Astrocyte (in vitro differentiated cells and primary cell): ENCODE measurements around the gene HOXA11. TPM values are rescaled to one million over a fixed set of nuclear protein-coding genes. Genes with fewer than 3 reads are reported as not detected.

Source experiments
- DNase-seq: peaks from one replicate; pipeline ENCODE4 v3.0.0-alpha.2; 2010; ENCODE audit warnings: low read depth
- FAIRE-seq: peaks from 2 replicates; lab custom pipeline; 2011; peaks lifted over from hg19 to GRCh38; lab: Jason Lieb, UNC
- H2AFZ ChIP-seq: 2 replicates; pipeline ENCODE4 v1.6.0; 2012; ENCODE audit warnings: low read depth, low read length, inconsistent platforms
- H3K27ac ChIP-seq: 2 replicates; pipeline ENCODE4 v1.5.1; 2011; ENCODE audit warnings: low read depth, low read length, inconsistent platforms
- H3K27me3 ChIP-seq: 2 replicates; pipeline ENCODE4 v1.6.0; 2011; ENCODE audit warnings: low read length, inconsistent platforms; ENCODE audit not compliant: insufficient read depth
- H3K36me3 ChIP-seq: 2 replicates; pipeline ENCODE4 v1.5.1; 2011; ENCODE audit warnings: low read length, inconsistent platforms; ENCODE audit not compliant: insufficient read depth
- H3K4me1 ChIP-seq: 2 replicates; pipeline ENCODE4 v1.5.1; 2011; ENCODE audit warnings: low read length, inconsistent platforms; ENCODE audit not compliant: insufficient read depth
- H3K4me2 ChIP-seq: 2 replicates; pipeline ENCODE4 v1.6.0; 2012; ENCODE audit warnings: low read length, inconsistent platforms
- H3K4me3 ChIP-seq: 2 replicates; pipeline ENCODE4 v1.5.1; 2011; ENCODE audit warnings: low read depth, mild to moderate bottlenecking, low read length, inconsistent platforms; ENCODE audit not compliant: insufficient read depth
- H3K79me2 ChIP-seq: 2 replicates; pipeline ENCODE4 v1.6.0; 2012; ENCODE audit warnings: mild to moderate bottlenecking, low read length, inconsistent platforms; ENCODE audit not compliant: insufficient read depth
- H3K9ac ChIP-seq: 2 replicates; pipeline ENCODE4 v1.6.0; 2012; ENCODE audit warnings: mild to moderate bottlenecking, low read length, inconsistent platforms
- H3K9me3 ChIP-seq: 2 replicates; pipeline ENCODE4 v1.5.1; 2012; ENCODE audit warnings: low read depth, mild to moderate bottlenecking, low read length, inconsistent platforms; ENCODE audit not compliant: insufficient read depth
- H4K20me1 ChIP-seq: 2 replicates; pipeline ENCODE4 v1.6.0; 2012; ENCODE audit warnings: low read length, inconsistent platforms; ENCODE audit not compliant: insufficient read depth
- H3K27ac Mint-ChIP-seq: one replicate; pipeline ENCODE4 v1.8.0; 2021; ENCODE audit warnings: mild to moderate bottlenecking, mixed read lengths; ENCODE audit not compliant: unreplicated experiment
- H3K27me3 Mint-ChIP-seq: one replicate; pipeline ENCODE4 v1.8.0; 2021; ENCODE audit warnings: low read depth, mixed read lengths; ENCODE audit not compliant: unreplicated experiment
- H3K36me3 Mint-ChIP-seq: one replicate; pipeline ENCODE4 v1.8.0; 2021; ENCODE audit warnings: low read depth, mixed read lengths; ENCODE audit not compliant: unreplicated experiment
- H3K4me1 Mint-ChIP-seq: one replicate; pipeline ENCODE4 v1.8.0; 2021; ENCODE audit warnings: low read depth, mixed read lengths; ENCODE audit not compliant: unreplicated experiment
- H3K4me3 Mint-ChIP-seq: one replicate; pipeline ENCODE4 v1.8.0; 2021; ENCODE audit warnings: mild to moderate bottlenecking, moderate library complexity, mixed read lengths; ENCODE audit not compliant: unreplicated experiment
- H3K9me3 Mint-ChIP-seq: one replicate; pipeline ENCODE4 v1.8.0; 2021; ENCODE audit warnings: mild to moderate bottlenecking, mixed read lengths; ENCODE audit not compliant: unreplicated experiment
- EZH2 ChIP-seq: IDR thresholded peaks from 2 replicates; pipeline ENCODE4 v1.6.1; 2012; ENCODE audit warnings: mild to moderate bottlenecking, low read length, inconsistent platforms; ENCODE audit not compliant: insufficient read depth
- total RNA-seq: library from RNA; stranded (reverse); gene quantifications from 2 replicates; pipeline ENCODE4 v1.2.1, GENCODE V29; 2021
- TF ChIP-seq, protein P1 (sequence below): IDR thresholded peaks from 2 replicates; pipeline ENCODE4 v1.5.1; 2011; ENCODE audit warnings: low read depth, mild to moderate bottlenecking, inconsistent platforms, low read length, moderate library complexity; ENCODE audit not compliant: insufficient read depth

Gene HOXA11
- total RNA-seq, 1 donor from 2014 or later, result not detected

DNA sequence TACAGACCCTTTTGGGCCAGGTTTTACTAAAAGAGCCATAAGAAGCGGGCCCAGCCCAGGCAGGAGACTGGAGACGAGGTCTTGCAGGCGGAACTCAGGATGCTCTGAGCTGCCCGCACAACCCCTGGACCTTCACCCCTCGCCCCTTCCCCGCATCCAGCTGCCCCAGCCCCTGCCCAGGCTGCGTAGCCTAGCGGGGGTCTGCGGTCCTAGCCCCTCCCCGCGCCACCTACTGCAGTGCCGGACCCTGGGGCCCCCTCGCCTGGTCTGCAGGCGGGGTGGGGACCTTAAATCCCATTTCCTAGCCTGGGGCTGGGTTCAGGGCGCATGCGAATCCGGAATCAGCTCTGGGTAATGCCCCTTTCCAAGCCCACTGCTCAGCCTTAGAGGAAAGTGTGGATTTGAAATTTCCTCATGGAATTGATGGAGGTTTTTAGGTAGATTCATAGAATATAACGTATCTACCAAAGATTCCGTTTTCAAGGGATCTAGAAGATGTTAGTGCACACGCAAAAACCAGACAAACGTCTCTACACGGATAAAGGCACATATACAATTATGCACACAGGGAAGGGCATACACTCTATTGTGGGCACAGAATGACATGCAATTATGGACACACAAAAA lies 32.1 kb downstream of the HOXA11 start:
- Histone ChIP-seq H3K4me2 (no peak overlapping the region), H3K36me3 (no peaks in the 10 kb centered on the region), H3K4me1 (peaks cover 9% of the 10 kb centered on the region), H3K9ac (no peak overlapping the region), H2AFZ (no peak overlapping the region), H3K27ac (no peak overlapping the region), H3K79me2 (no peaks in the 10 kb centered on the region), H4K20me1 (no peaks in the 10 kb centered on the region), H3K27me3 (peaks cover 95% of the 10 kb centered on the region), H3K9me3 (peaks cover 19% of the 10 kb centered on the region), H3K4me3 (no peak overlapping the region)
- FAIRE-seq, result peak; percentile 50
- H3K36me3 Mint-ChIP-seq, result no peaks in the 10 kb centered on the region
- peaks cover 83% of the 10 kb centered on the region for H3K27me3 Mint-ChIP-seq
- H3K4me1 Mint-ChIP-seq, result no peaks in the 10 kb centered on the region
- DNase-seq, result no peak
- TF ChIP-seq EZH2, result no peak
- TF ChIP-seq, protein P1, sequence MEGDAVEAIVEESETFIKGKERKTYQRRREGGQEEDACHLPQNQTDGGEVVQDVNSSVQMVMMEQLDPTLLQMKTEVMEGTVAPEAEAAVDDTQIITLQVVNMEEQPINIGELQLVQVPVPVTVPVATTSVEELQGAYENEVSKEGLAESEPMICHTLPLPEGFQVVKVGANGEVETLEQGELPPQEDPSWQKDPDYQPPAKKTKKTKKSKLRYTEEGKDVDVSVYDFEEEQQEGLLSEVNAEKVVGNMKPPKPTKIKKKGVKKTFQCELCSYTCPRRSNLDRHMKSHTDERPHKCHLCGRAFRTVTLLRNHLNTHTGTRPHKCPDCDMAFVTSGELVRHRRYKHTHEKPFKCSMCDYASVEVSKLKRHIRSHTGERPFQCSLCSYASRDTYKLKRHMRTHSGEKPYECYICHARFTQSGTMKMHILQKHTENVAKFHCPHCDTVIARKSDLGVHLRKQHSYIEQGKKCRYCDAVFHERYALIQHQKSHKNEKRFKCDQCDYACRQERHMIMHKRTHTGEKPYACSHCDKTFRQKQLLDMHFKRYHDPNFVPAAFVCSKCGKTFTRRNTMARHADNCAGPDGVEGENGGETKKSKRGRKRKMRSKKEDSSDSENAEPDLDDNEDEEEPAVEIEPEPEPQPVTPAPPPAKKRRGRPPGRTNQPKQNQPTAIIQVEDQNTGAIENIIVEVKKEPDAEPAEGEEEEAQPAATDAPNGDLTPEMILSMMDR, result no peak
- peak overlapping the region; percentile 53 for H3K27ac Mint-ChIP-seq
- H3K4me3 Mint-ChIP-seq, result no peak overlapping the region
- peaks cover 55% of the 10 kb centered on the region for H3K9me3 Mint-ChIP-seq

- peaks cover 92% of the 10 kb centered on the region for H3K27me3 ChIP-seq
- no peak within 1 kb of the TSS for H2AFZ ChIP-seq
- no peaks in the 10 kb centered on the region for H3K36me3 Mint-ChIP-seq
- peaks cover 80% of the 10 kb centered on the region for H3K27me3 Mint-ChIP-seq
- no peaks in the 10 kb centered on the region for H3K79me2 ChIP-seq
- FAIRE-seq, result no peak
- peaks cover 9% of the 10 kb centered on the region for H3K4me1 ChIP-seq
- H3K4me2 ChIP-seq, result peak within 1 kb of the TSS; percentile 85
- no peak within 1 kb of the TSS for H3K9ac ChIP-seq
- no peak within 1 kb of the TSS for H3K27ac ChIP-seq
- H3K4me1 Mint-ChIP-seq, result no peaks in the 10 kb centered on the region
- H3K27ac Mint-ChIP-seq, result peak within 1 kb of the TSS; percentile 53
- H3K36me3 ChIP-seq, result no peaks in the 10 kb centered on the region
- TF ChIP-seq, protein P1, result no peak
- TF ChIP-seq EZH2, result peak; percentile 63
- H3K4me3 ChIP-seq, result no peak within 1 kb of the TSS
- H3K9me3 ChIP-seq, result peaks cover 24% of the 10 kb centered on the region
- no peak within 1 kb of the TSS for H3K4me3 Mint-ChIP-seq
- H3K9me3 Mint-ChIP-seq, result peaks cover 50% of the 10 kb centered on the region
- DNase-seq, result no peak
- no peaks in the 10 kb centered on the region for H4K20me1 ChIP-seq
These were observed 32.9 kb downstream of the HOXA11 start, which contains the start of gene HOXA3 for GRCh38 chr7:27151931-27152815. Gene HOXA3, minus strand, starts transcription at chr7:27152583. Its CDS starts 41,943 bp downstream, at chr7:27110640.
